Mucosa of descending colon (tissue), 3 donors: ENCODE measurements around the gene APP. TPM values are rescaled to one million over a fixed set of nuclear protein-coding genes. Genes with fewer than 3 reads are reported as not detected.

Experiments
- ATAC-seq: fragments of 200-7000 bp; cut with Tn5 transposase; one replicate; pipeline ENCODE4 v1.9.1; 2020; ENCODE audit warnings: mild to moderate bottlenecking, moderate library complexity
- DNase-seq, 3 donors: peaks; one replicate each; pipeline ENCODE4 v3.0.0-alpha.2; 2020
- H3K36me3 ChIP-seq: fragments of 200-600 bp; one replicate; pipeline ENCODE4 v1.8.0; 2021; ENCODE audit warnings: low read depth, mild to moderate bottlenecking
- H3K4me1 ChIP-seq: fragments of 200-600 bp; one replicate; pipeline ENCODE4 v1.8.0; 2021; ENCODE audit warnings: low read depth, mild to moderate bottlenecking
- H3K4me3 ChIP-seq: fragments of 200-600 bp; one replicate; pipeline ENCODE4 v1.8.0; 2021; ENCODE audit warnings: mild to moderate bottlenecking
- H3K9me3 ChIP-seq: fragments of 200-600 bp; one replicate; pipeline ENCODE4 v1.8.0; 2021; ENCODE audit warnings: mild to moderate bottlenecking
- intact Hi-C, 2 donors: fragments of 100-400 bp; cut with DNase I in 1 of 2; cut with micrococcal nuclease in 1 of 2; formaldehyde crosslinking; loops; one replicate each; pipeline versions ENCODE4 v1.11.0 to v1.11.1; 2022; cut with DNase I, micrococcal nuclease
- total RNA-seq, 3 donors: library from RNA; stranded (reverse); fragmentation: NEBNext Ultra II Directional in 2 of 3; extraction: Animal tissue kit (Norgen Biotek cat#: 25700) in 2 of 3; gene quantifications; one replicate each; pipeline versions ENCODE4 v1.2.1 to v1.2.4, GENCODE V29; 2021 to 2023
- TF ChIP-seq, protein P1 (sequence below): fragments of 200-600 bp; IDR thresholded peaks from one replicate; pipeline ENCODE4 v1.8.0; 2022; ENCODE audit warnings: antibody characterized with exemption, mild to moderate bottlenecking
- donor health status: DM: no; HTN: no; CAD: no; lungs with moderate emphysema.
- donor health status: DM: no; HTN: no; CAD: no.
- donor health status: DM: no; HTN: yes; CAD: no.

Gene APP
- total RNA-seq, 3 donors from 2014 or later = 573 to 666 (median 579) TPM

- no peak for ATAC-seq
These were observed 313.1 kb downstream of the APP start for GRCh38 chr21:25857308-25858074.

GRCh38 chr21:25855576-25855975, 315.0 kb downstream of the APP start:
- DNase-seq (no peak), ATAC-seq (no peak)
- Histone ChIP-seq H3K36me3 (no peaks in the 10 kb centered on the region), H3K4me1 (no peaks in the 10 kb centered on the region), H3K4me3 (no peak overlapping the region), H3K9me3 (no peaks in the 10 kb centered on the region)
- intact Hi-C loops = no loop called here
- TF ChIP-seq, protein P1, sequence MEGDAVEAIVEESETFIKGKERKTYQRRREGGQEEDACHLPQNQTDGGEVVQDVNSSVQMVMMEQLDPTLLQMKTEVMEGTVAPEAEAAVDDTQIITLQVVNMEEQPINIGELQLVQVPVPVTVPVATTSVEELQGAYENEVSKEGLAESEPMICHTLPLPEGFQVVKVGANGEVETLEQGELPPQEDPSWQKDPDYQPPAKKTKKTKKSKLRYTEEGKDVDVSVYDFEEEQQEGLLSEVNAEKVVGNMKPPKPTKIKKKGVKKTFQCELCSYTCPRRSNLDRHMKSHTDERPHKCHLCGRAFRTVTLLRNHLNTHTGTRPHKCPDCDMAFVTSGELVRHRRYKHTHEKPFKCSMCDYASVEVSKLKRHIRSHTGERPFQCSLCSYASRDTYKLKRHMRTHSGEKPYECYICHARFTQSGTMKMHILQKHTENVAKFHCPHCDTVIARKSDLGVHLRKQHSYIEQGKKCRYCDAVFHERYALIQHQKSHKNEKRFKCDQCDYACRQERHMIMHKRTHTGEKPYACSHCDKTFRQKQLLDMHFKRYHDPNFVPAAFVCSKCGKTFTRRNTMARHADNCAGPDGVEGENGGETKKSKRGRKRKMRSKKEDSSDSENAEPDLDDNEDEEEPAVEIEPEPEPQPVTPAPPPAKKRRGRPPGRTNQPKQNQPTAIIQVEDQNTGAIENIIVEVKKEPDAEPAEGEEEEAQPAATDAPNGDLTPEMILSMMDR = no peak

More at GRCh38 chr21:25857308-25858074, 313.1 kb downstream of the APP start:
- Histone ChIP-seq H3K4me1 (no peaks in the 10 kb centered on the region), H3K9me3 (no peaks in the 10 kb centered on the region), H3K36me3 (no peaks in the 10 kb centered on the region), H3K4me3 (no peak overlapping the region)
- TF ChIP-seq, protein P1 = no peak
- intact Hi-C loops = no loop called here
- DNase-seq = no peak

- Histone ChIP-seq H3K4me3 (no peak overlapping the region), H3K4me1 (no peaks in the 10 kb centered on the region), H3K36me3 (no peaks in the 10 kb centered on the region), H3K9me3 (no peaks in the 10 kb centered on the region)
- ATAC-seq (no peak), DNase-seq (no peak)
- TF ChIP-seq, protein P1 = no peak
- intact Hi-C loops = no loop called here
These were observed 320.3 kb downstream of the APP start for GRCh38 chr21:25850126-25850842.

- no peaks in the 10 kb centered on the region for H3K36me3 ChIP-seq
- ATAC-seq = no peak
- TF ChIP-seq, protein P1 = no peak
- H3K4me1 ChIP-seq = no peaks in the 10 kb centered on the region
- intact Hi-C loops = no loop called here
- no peak for DNase-seq
- no peak overlapping the region for H3K4me3 ChIP-seq
- H3K9me3 ChIP-seq = no peaks in the 10 kb centered on the region
These were observed 322.3 kb downstream of the APP start for GRCh38 chr21:25848309-25848708.

DNA sequence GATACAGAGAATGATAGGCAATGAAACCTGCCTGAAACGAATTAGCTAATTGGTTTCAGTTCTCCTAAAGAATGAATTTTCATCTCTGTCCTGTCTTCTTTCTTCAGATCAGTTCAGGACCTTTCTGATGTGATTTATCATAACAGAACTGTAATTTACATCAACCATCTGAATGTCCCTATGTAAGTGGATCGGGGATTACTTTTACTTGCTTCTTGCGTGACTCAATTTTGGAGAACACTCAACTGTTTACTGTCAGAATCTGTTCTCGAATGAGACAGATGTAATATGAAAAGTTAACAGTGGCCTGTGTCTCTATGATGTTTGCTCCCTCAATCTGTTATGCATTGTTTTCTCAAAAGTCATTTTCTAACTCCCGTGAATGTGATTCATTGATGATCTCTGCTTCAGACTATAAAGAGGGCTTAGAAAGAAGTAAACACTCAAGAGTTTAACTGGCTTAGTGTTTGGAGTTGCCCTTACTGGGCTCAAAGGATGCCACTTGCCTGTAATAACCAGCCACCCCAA, 324.8 kb downstream of the APP start:
- Histone ChIP-seq H3K36me3 (no peaks in the 10 kb centered on the region), H3K4me1 (no peaks in the 10 kb centered on the region), H3K9me3 (no peaks in the 10 kb centered on the region), H3K4me3 (no peak overlapping the region)
- intact Hi-C loops = no loop called here
- DNase-seq (no peak), ATAC-seq (no peak)
- TF ChIP-seq, protein P1 = no peak
